Measurements from ENCODE around the gene KLF13.

- TF ChIP-seq, protein P1, sequence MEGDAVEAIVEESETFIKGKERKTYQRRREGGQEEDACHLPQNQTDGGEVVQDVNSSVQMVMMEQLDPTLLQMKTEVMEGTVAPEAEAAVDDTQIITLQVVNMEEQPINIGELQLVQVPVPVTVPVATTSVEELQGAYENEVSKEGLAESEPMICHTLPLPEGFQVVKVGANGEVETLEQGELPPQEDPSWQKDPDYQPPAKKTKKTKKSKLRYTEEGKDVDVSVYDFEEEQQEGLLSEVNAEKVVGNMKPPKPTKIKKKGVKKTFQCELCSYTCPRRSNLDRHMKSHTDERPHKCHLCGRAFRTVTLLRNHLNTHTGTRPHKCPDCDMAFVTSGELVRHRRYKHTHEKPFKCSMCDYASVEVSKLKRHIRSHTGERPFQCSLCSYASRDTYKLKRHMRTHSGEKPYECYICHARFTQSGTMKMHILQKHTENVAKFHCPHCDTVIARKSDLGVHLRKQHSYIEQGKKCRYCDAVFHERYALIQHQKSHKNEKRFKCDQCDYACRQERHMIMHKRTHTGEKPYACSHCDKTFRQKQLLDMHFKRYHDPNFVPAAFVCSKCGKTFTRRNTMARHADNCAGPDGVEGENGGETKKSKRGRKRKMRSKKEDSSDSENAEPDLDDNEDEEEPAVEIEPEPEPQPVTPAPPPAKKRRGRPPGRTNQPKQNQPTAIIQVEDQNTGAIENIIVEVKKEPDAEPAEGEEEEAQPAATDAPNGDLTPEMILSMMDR (IDR thresholded peaks at IDR 0.05; ENCODE audit: low read length): no peak
- no peak for TF ChIP-seq EZH2 (optimal IDR thresholded peaks at IDR 0.05; ENCODE audit: low read depth, low read length)
- TF ChIP-seq EZH2phosphoT487 (IDR thresholded peaks at IDR 0.05; ENCODE audit: low read length): no peak
These were observed 20.7 kb upstream of the KLF13 start for GRCh38 chr15:31305796-31306425.
